Bronchus fibroblast of lung (primary cell): ENCODE results near the gene IGFBP4. TPM values are rescaled to one million over a fixed set of nuclear protein-coding genes. Genes with fewer than 3 reads are reported as not detected.

Experiments
- total RNA-seq: library from RNA; depleted of rRNA; stranded (reverse); fragments of >200 nt; gene quantifications from 2 replicates; pipeline ENCODE4 v1.2.3, GENCODE V29; 2015

The IGFBP4 gene
- 119 and 123 TPM in 2 replicates for total RNA-seq

GRCh38 chr17:40443196-40443987 is at the start of gene IGFBP4:
Gene IGFBP4, plus strand, starts transcription at chr17:40443450. Its CDS starts 286 bp downstream, at chr17:40443736.

GRCh38 chr17:40417609-40418427 is 25.4 kb upstream of the IGFBP4 start, which contains the start of gene TOP2A:
Gene TOP2A, minus strand, starts transcription at chr17:40417896. Its CDS starts 105 bp downstream, at chr17:40417791.

DNA sequence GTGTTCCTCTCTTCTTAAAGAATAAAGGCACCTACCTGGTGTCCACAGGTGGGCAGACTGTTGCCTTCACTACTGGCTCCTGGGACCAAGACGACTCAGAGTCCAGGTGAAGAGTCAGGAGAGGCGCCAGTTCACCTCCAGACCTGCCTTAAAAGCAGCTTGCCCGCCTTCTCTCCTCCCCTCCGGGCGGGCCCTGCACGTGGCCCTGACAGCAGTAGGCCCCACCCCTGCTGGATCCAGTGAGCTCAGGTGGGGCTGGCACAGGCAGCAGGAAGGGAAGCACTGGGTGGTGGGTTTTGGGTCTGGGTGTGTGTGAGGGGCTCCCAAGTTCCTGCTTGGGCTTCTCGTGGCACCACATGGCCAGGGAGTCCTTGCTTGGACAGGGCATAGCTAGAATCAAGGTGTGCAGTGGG is 58.3 kb downstream of the IGFBP4 start, which contains the start of gene TNS4:
Gene TNS4, minus strand, starts transcription at position 125 of the 413 bp plus-strand sequence. CDS start 5,198 bp downstream, outside the sequence.

Other genes with a start within 250 kb of the IGFBP4 start
- 5.4 and 5.5 TPM in 2 replicates for gene WIPF2, start 224.1 kb upstream of the IGFBP4 start, total RNA-seq
- 23.7 and 27.1 TPM in 2 replicates for gene CDC6, start 155.6 kb upstream of the IGFBP4 start, total RNA-seq
- gene RARA, start 134.3 kb upstream of the IGFBP4 start, total RNA-seq: 16.1 and 18.5 TPM in 2 replicates
- 0.89 and 3.0 TPM in 2 replicates for gene GJD3, start 78.7 kb upstream of the IGFBP4 start, total RNA-seq
- gene TOP2A, start 25.6 kb upstream of the IGFBP4 start, total RNA-seq: 107 and 127 TPM in 2 replicates
- under 0.01 and 0.17 TPM in 2 replicates for gene TNS4, start 58.2 kb downstream of the IGFBP4 start, total RNA-seq
- gene CCR7, start 122.0 kb downstream of the IGFBP4 start, total RNA-seq: not detected in 2 replicates
- 68.8 and 74.8 TPM in 2 replicates for gene SMARCE1, start 204.4 kb downstream of the IGFBP4 start, total RNA-seq
- gene KRT222, start 221.7 kb downstream of the IGFBP4 start, total RNA-seq: not detected in 2 replicates